Stimulated activated CD8-positive, alpha-beta memory T cell treated with anti-CD3 and anti-CD28 coated beads, Interleukin-7, amount 100 ng/mL, for 4 hours (primary cell): ENCODE data around the gene DEAF1.
"Not testable (repeated sequence)": the region's sequence is repeated elsewhere in the genome, so short reads cannot be mapped to it uniquely, and the experiment has no call there.

Experiments
- DNase-seq, 2 donors: peaks; one replicate each; pipeline ENCODE4 v3.0.0-alpha.2; 2020; ENCODE audit warnings: low read depth in 2 of 2

DEAF1 gene, protein sequence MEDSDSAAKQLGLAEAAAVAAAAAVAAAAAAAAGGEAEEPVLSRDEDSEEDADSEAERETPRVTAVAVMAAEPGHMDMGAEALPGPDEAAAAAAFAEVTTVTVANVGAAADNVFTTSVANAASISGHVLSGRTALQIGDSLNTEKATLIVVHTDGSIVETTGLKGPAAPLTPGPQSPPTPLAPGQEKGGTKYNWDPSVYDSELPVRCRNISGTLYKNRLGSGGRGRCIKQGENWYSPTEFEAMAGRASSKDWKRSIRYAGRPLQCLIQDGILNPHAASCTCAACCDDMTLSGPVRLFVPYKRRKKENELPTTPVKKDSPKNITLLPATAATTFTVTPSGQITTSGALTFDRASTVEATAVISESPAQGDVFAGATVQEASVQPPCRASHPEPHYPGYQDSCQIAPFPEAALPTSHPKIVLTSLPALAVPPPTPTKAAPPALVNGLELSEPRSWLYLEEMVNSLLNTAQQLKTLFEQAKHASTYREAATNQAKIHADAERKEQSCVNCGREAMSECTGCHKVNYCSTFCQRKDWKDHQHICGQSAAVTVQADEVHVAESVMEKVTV

DNA sequence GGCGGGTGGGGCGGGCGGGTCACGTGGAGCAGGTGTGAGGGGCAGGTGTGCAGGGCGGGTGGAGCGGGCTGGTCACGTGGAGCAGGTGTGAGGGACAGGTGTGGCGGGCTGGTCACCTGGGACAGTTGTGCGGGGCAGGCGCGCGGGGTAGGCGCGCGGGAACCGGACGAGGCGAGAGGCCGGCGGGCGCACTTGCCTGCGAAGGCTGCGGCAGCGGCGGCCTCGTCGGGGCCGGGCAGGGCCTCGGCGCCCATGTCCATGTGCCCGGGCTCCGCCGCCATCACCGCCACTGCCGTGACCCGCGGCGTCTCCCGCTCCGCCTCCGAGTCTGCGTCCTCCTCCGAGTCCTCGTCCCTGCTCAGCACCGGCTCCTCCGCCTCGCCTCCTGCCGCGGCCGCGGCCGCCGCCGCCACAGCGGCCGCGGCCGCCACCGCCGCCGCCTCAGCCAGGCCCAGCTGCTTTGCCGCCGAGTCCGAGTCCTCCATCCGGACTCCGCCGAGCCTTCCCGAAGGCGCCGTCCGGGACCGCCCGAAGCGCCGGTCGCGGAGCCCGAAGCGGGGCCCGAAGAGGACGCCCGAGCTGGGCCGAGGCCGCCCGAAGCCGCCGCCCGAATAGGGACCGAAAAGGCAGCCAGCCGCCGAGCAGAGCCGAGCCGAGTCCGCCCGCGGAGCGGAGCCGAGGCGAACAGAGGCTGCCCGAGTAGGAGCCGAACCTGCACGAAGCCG lies at the start of gene DEAF1:
Gene DEAF1, minus strand, starts transcription at position 660 of the 725 bp plus-strand sequence. Its CDS starts 175 bp downstream, at position 485.
- peak; percentile 95 to 98 for DNase-seq

DNA sequence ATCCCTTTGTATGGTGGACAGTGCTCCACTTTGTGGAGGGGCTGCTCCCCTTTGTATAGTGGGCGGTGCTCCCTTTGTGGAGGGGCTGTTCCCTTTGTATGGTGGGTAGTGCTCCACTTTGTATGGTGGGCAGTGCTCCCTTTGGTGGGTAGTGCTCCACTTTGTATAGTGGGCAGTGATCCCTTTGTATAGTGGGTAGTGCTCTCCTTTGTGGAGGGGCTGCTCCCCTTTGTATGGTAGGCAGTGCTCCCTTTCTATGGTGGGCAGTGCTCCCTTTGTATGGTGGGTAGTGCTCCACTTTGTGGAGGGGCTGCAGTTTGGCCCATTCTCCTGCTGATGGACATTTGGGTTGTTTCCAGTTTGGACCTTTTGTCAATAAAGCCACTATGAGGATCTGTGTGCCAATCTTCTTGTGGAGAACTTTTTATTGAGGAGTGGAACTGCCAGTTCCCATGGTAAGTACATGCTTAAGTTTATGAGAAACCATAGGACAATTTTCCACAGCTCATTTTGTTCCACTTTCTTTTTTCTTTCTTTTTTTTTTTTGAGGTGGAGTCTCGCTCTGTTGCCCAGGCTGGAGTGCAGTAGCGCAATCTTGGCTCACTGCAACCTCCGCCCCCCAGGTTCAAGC lies 47.7 kb upstream of the DEAF1 start:
- no peak for DNase-seq

DNA sequence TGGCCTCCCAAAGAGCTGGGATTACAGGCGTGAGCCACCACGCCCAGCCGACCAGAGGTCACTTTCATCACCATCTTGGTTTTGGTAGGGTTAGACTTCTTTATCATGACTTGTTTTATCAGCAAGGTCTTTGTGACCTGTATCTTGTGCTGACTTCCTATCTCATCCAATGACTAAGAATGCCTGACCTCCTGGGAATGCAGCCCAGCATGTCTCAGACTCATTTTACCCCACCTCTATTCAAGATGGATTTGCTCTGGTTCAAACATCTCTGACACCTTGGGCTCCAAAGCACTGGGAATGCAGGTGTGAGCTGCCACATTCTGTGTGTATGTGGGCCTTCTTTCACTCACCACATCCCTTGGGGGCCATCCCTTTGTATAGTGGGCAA lies 47.1 kb upstream of the DEAF1 start:
- DNase-seq, result no peak

DNA sequence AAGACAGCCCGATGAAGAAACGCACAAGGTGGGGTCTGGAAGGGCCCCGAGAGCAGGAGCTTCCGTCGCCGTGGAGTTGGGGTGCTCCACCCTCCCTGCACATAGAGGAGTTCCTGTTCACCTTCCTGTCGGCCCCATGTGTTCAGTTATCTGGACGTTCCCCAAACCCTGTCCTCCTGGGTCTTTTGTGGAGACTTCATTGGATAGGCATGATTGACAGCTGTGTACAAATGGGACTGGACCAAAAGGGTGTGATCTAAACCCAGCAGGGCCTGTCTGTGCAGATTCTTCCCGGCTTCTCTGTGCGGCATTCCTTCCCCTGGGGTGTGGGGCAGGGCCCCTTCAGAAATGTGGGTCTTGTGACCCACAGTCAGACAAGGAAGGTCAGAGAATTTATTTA lies 42.9 kb upstream of the DEAF1 start:
- not testable (repeated sequence) for DNase-seq

DNA sequence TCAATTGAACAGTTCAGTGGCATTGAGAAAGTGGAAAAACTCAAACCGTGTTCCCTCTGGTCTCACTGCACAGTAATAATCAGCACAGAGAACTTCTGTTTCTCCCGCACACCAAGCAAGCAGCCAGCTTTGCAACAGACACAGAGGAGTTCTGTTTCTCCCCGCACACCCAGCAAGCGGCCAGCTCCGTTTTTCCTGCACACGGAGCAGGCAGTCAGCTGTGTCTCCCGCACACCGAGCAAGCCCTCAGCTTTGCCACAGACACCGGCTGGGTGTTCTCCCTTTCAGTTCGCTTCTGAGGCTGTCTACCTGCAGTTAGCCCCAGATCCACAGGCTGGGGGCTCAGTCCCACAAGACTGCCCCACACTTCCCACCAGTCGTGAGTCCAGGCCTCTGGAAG lies 42.3 kb upstream of the DEAF1 start:
- no peak for DNase-seq

DNA sequence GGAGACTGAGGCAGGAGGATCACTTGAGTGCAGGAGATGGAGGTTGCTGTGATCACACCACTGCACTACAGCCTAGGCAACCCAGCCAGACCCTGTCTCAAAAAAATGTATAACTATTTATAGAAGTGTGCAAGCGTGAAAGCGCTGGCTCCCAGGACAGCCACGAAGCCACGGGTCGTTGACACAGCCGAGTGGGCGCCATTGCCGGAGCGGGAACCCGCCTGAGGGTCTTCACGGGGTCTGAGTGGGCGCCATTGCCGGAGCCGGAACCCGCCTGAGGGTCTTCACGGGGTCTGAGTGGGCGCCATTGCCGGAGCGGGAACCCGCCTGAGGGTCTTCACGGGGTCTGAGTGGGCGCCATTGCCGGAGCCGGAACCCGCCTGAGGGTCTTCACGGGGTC lies 39.5 kb upstream of the DEAF1 start:
- DNase-seq, result not testable (repeated sequence)

DNA sequence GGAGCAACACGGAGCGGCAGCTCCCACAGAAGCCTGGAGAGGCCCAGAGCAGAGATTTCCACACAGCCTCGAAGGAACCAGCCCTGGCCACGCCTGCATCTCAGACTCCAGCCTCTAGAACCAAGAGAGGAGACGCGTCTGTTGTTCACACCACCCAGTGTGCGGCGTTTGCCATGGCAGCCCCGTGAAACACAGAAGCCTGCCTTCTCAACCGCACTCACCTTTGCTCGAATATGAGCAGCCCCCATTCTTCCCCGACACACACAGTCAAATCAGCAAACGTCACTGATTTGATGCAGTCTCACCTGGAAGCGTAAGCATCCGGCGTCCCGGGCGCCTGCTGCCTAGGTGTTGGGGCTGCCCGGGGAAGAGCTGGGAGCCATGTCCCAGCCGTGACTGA lies 38.0 kb upstream of the DEAF1 start:
- no peak for DNase-seq

DNA sequence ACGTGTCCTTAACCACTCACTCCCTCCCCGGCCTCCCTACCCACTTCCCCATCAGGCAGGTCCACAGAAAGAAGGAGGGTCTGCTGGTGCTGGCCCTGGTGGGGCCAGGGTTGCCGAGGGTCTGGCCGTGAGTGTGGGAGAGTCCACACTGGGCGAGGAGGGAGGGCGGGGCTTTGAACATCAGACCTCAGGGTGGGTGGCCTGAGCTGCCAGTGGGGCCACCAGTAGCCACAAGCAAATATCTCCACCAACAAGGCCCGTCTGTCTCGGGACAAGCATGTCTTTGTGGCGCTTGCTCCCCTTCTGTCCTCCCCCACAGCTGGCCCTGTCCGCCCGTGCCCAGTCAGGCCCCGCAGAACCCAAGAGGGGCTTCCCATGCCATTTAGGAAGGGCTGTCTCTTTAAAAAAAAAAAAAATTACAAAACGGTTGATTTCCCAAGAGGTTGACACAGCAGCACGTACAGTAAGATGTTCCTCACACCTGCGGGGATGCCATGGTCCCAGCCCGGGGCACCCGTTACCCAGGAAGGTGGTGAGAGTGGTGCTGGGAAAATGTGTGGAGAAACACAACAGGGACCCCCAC lies 34.6 kb upstream of the DEAF1 start:
- no peak for DNase-seq

DNA sequence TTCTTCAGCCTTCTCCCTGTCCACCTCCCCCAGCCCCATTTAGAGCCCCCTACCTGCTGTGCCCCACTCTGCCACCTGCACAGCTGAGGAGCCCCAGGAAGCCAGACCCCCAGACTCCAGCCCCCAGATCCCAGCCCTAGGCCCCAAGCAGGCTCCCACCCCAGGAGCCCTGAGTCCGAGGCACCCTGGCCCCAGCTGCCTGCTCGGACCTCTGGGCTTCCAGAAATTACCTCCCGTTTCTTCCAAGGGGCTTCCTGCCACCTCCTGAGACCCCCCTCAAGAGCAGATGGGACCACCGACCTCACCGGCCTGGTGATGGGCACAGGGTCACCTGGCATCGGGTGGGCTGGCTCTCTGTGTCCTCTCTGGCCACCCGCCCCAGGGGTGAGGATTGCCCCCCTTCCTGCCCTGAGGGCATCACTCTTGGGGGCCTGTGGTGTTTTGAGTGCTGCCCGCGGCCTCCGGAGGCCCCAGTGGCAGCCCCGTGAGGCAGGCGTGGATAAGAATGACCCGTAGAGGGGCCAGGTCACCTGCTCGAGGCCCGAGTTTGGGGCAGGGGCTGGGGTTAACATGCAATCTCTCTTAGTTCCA lies 34.0 kb upstream of the DEAF1 start:
- DNase-seq, result no peak

DNA sequence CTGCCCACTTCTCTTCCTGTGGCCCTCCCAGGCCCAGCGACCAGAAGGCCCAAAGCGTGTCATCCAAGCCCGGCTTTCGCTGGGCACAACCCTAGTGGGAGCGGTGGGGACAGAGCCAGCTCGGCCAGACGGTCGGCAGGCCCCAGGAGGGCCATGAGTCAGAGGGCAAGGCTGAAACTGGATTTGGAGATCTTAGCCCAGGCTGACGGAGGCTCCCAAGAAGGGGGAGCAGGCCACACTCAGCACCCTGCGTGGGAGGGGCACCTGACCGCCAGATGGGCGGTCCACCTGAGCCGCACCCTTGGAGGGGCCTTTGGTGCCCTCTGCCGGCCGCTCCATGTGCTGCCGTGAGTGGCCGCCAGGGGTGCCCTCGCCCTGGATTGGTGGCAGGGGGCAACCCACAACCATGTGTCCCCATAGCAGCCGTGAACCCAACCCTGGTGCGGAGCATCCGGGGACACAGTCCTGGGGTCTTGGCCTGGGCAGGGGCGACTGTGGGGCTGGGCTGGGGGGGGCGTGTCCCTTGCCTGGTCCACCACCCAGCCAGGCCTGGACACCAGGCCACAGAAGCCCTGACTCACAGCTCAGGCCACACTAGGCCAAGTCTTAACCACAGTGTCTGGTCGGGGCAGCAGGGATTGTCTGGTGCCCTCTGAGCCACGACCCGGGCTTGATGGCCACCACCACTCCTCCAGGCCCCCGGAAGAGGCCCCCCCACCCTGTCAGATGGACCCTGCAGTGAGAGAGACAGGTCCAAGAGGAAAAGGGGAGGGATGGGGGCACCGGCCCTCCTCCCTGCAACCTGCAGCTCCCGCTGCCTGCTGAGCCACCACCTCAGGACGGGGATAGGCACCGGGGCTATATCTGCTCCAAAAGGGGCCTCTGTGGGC lies 33.1 kb upstream of the DEAF1 start:
- DNase-seq, result peak; percentile 52 to 62

DNA sequence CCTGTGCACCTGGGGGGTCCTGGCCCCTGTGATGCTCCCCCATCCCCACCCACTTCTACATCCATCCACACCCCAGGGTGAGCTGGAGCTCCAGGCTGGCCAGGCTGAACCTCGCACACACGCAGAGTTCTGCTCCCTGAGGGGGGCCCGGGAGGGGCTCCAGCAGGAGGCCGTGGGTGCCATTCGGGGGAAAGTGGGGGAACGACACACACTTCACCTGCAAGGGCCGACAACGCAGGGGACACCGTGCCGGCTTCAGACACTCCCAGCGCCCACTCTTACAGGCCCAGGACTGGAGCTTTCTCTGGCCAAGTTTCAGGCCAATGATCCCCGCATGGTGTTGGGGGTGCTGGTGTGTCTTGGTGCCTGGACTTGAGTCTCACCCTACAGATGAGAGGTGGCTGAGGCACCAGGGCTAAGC lies 32.3 kb upstream of the DEAF1 start:
- no peak for DNase-seq

DNA sequence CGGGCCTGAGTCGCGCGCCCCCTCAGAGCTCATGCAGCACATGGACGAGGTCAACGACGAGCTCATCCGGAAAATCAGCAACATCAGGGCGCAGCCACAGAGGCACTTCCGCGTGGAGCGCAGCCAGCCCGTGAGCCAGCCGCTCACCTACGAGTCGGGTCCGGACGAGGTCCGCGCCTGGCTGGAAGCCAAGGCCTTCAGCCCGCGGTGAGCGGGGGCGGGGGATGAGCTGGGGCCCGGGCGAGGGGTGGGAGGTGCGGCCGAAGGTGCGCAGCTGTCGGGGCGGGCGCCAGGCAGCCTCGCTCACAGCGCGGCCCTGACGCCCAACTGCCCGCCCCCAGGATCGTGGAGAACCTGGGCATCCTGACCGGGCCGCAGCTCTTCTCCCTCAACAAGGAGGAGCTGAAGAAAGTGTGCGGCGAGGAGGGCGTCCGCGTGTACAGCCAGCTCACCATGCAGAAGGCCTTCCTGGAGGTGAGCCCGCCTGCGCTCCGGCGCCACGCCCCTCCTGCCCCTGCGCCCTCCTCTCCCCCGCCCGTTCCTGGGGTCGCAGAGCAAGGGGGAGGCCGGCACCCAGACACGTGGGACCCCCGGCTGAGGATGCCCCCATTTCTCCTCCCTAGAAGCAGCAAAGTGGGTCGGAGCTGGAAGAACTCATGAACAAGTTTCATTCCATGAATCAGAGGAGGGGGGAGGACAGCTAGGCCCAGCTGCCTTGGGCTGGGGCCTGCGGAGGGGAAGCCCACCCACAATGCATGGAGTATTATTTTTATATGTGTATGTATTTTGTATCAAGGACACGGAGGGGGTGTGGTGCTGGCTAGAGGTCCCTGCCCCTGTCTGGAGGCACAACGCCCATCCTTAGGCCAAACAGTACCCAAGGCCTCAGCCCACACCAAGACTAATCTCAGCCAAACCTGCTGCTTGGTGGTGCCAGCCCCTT lies 31.5 kb upstream of the DEAF1 start:
- peak in 1 of 2 donors; percentile 52 for DNase-seq

DNA sequence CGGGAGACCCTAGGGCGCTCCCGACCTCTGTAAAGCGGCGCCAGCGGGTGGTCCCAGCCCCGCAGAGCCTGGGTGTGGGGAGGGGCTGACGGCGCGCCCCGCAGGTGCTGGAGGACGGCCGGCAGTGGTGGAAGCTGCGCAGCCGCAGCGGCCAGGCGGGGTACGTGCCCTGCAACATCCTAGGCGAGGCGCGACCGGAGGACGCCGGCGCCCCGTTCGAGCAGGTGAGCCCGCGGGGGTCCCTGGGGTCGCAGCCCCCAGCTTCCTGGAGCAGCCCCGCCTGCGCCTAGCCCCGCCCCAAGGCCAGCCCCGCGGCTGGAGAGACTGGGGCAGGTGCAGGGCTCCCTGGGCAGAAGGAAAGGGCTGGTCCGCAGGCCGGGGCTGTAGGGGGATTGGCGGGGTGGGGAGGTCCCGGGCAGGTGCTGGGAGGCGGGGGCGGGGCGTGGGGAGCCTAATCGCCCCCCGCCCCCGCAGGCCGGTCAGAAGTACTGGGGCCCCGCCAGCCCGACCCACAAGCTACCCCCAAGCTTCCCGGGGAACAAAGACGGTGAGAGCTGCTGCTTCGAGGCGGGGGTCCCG lies 30.7 kb upstream of the DEAF1 start:
- no peak for DNase-seq

DNA sequence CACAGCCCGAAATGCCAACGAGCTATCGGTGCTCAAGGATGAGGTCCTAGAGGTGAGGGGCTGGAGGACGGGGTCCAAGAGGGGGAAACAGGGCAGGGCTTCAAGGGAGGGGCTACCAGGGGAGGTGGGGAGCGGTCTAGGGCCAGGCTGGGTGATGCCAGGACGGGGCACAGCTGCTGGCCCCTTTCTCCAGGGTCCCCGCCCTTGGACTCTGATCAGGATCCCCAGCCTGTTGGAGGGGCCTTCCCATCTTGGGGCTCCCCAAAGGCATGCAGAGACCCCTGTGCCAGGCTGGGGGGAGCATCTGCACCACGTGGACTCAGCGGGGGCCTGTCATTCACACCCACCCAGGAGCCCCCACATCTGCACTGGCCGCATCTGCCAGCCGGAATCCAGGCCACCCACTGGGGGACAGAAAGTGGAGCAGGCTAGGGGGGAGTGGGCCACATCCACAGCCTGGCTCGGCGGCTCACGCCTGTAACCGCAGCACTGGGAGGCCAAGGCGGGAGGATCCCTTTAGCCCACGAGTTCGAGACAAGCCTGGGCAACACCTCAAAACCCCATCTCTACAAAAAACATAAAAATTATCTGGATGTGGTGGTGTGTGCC lies 29.9 kb upstream of the DEAF1 start:
- no peak for DNase-seq

DNA sequence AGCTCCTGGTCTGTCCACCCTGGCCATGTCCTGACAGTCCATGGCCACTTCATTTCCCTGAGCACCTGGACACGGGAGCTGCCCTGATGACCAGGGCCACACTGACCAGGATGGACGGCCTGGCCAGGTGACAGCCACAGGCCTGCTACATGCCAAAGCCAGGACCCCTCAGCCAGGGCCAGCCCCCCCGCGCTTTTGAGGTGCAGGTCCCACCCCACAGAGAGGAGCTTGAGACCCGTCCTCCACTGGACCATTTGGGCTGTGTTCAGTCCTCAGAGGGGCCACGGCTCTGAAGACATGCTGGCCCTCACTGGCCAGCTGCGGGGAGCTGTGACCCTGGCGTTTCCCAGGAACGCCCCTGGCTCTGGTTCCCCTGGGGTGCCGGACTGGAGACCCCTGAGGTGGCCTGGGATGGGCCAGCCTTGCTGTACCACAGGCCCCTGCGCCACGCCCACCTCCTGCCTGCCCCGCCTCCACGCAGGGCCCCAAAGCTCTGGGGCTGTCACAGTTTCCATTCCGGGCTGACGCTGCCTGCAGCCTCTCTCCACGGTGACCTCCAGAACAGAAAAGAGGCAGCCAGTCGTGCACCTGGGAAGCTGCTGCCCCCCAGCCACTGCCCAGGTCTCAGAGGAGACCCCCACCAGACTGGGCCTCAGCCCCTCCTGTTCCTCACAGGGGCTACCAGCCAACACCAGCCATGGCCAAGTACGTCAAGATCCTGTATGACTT lies 29.2 kb upstream of the DEAF1 start:
- no peak for DNase-seq

DNA sequence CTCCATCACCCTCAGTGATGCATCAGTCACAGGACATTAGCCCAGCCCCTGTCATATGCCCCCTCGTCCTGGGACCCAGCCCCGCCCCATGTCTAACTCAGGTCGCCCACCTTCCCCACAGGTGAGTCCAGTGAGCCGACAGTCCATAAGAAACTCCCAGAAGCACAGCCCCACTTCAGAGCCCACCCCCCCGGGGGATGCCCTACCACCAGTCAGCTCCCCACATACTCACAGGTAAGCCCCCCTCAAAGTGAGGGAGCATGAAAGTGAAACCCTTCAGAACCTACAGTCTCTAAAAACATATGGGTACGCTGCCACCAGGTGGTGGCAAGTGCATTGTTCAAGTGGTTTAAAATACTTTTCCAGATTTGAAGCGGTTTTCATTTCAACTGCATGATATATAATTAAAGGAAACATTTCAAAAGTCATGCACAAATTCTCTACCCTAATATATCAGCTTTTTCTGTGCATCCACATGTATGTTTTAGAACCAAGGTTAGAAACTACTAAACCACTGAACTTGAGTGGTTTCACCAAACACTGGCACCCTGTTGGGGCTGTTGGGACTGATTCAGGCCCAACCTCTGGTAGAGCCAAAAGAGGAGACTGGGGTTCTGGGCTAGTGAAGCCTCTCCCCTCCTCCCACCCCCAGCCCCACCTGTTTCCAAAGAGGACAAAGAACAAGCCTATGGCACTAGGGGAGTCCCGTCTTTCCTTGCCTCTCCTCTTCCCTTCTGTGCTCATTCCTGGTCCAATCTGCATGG lies 28.3 kb upstream of the DEAF1 start:
- peak in 1 of 2 donors; percentile 23 for DNase-seq

DNA sequence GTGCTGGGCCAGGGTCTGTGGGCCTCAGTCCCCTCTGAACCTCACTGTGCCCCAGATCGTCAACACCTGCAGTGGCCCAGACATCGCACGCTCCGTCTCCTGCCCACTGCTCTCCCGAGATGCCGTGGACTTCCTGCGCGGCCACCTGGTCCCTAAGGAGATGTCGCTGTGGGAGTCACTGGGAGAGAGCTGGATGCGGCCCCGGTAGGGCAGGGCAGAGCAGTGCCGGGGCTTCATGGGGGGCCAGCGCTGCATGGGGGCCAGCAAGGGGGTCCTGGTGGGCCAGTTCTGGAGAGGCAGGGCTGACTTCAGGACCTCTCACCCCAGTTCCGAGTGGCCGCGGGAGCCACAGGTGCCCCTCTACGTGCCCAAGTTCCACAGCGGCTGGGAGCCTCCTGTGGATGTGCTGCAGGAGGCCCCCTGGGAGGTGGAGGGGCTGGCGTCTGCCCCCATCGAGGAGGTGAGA lies 27.4 kb upstream of the DEAF1 start:
- no peak for DNase-seq
